Kidney (tissue), 14 donors: Measurements from ENCODE around the gene SMCO2. TPM values are rescaled to one million over a fixed set of nuclear protein-coding genes. Genes with fewer than 3 reads are reported as not detected.
"Not testable (repeated sequence)": the region's sequence is repeated elsewhere in the genome, so short reads cannot be mapped to it uniquely, and the experiment has no call there.

Experiments
- DNase-seq, 5 donors: peaks; one replicate each; pipeline ENCODE4 v3.0.0-alpha.2; 2013 to 2020
- FAIRE-seq: peaks from 2 replicates; lab custom pipeline; 2012; peaks lifted over from hg19 to GRCh38; lab: Jason Lieb, UNC
- H3K27ac ChIP-seq, 2 donors: one replicate each; pipeline ENCODE4 v1.7.0; 2013; ENCODE audit warnings: low read depth in 2 of 2, low read length in 2 of 2, inconsistent platforms in 1 of 2
- H3K27me3 ChIP-seq: one replicate; pipeline ENCODE4 v1.7.1; 2013; ENCODE audit warnings: low read length, inconsistent platforms; ENCODE audit not compliant: control insufficient read depth, insufficient read depth
- H3K36me3 ChIP-seq, 3 donors: one replicate each; pipeline versions ENCODE4 v1.7.0 to v1.7.1; 2013; ENCODE audit warnings: low read length in 3 of 3, control low read depth in 1 of 3, inconsistent platforms in 1 of 3; ENCODE audit not compliant: insufficient read depth in 3 of 3, control insufficient read depth in 2 of 3
- H3K4me1 ChIP-seq, 3 donors: one replicate each; pipeline versions ENCODE4 v1.7.0 to v1.7.1; 2013; ENCODE audit warnings: low read length in 3 of 3, inconsistent platforms in 1 of 3, low read depth in 1 of 3; ENCODE audit not compliant: control insufficient read depth in 2 of 3, insufficient read depth in 2 of 3
- H3K4me3 ChIP-seq, 3 donors: one replicate each; pipeline versions ENCODE4 v1.7.0 to v1.8.1; 2013; ENCODE audit warnings: low read length in 3 of 3, control low read depth in 1 of 3, inconsistent platforms in 1 of 3
- H3K9ac ChIP-seq, 3 donors: one replicate each; pipeline versions ENCODE4 v1.7.0 to v1.7.1; 2013; ENCODE audit warnings: low read length in 3 of 3, control low read depth in 1 of 3, inconsistent platforms in 1 of 3
- H3K9me3 ChIP-seq, 3 donors: one replicate each; pipeline versions ENCODE4 v1.7.0 to v1.7.1; 2013; ENCODE audit warnings: low read length in 3 of 3, control low read depth in 1 of 3, inconsistent platforms in 1 of 3; ENCODE audit not compliant: control insufficient read depth in 2 of 3, insufficient read depth in 1 of 3
- CTCF ChIP-seq: IDR thresholded peaks from 3 replicates; pipeline ENCODE4 v1.5.1; 2012; ENCODE audit warnings: mild to moderate bottlenecking, moderate library complexity, borderline replicate concordance; ENCODE audit not compliant: insufficient read depth; ENCODE audit errors: extremely low read depth
- intact Hi-C: fragments of 100-400 bp; cut with DNase I; formaldehyde crosslinking; loops from one replicate; pipeline ENCODE4 v1.11.1; 2022
- polyA plus RNA-seq: library from polyadenylated mRNA; stranded (reverse); fragments of 350-450 nt; fragmentation: Illumina TruSeq; extraction: RNeasy Lipid Tissue Mini Kit (QIAGEN cat#74804); gene quantifications from one replicate; pipeline ENCODE4 v1.2.3, GENCODE V29; 2014; ENCODE audit warnings: low read depth, low replicate concordance; ENCODE audit not compliant: insufficient read depth
- total RNA-seq: library from RNA; stranded (reverse); fragmentation: NEBNext Ultra II Directional; extraction: Animal tissue kit (Norgen Biotek cat#: 25700); gene quantifications from one replicate; pipeline ENCODE4 v1.2.1, GENCODE V29; 2021
- donor health status: control.
- donor health status: control.
- donor health status: control.
- donor health status: control.
- donor health status: control.
- donor health status: DM: yes; HTN: yes; CAD: no.
- donor health status: Normal renal cell carcinoma (clear cell type).

The SMCO2 gene
- total and polyA plus RNA-seq, 2 donors from 2014 or later = 0.38 TPM; not detected in 1

GRCh38 chr12:27539191-27539631, 92.7 kb downstream of the SMCO2 start:
- Histone ChIP-seq H3K36me3 (no peaks in the 10 kb centered on the region), H3K9ac (no peak overlapping the region), H3K27ac (no peak overlapping the region), H3K4me3 (no peak overlapping the region), H3K4me1 (peaks cover 2 to 14% (median 4%) of the 10 kb centered on the region in 3 donors), H3K27me3 (no peaks in the 10 kb centered on the region), H3K9me3 (no peaks in the 10 kb centered on the region)
- no peak for FAIRE-seq
- TF ChIP-seq CTCF = no peak
- intact Hi-C loops = no loop called here
- no peak for DNase-seq

- Histone ChIP-seq H3K4me3 (no peak overlapping the region), H3K9ac (no peak overlapping the region), H3K4me1 (peaks cover 2 to 9% (median 6%) of the 10 kb centered on the region in 3 donors), H3K9me3 (no peaks in the 10 kb centered on the region), H3K27me3 (no peaks in the 10 kb centered on the region), H3K36me3 (no peaks in the 10 kb centered on the region), H3K27ac (no peak overlapping the region)
- DNase-seq = no peak
- TF ChIP-seq CTCF = no peak
- intact Hi-C loops = no loop called here
- no peak for FAIRE-seq
Observed at GRCh38 chr12:27541031-27541719, 94.6 kb downstream of the SMCO2 start.

GRCh38 chr12:27542628-27543027, 96.1 kb downstream of the SMCO2 start:
- Histone ChIP-seq H3K4me1 (peaks cover 2 to 9% (median 6%) of the 10 kb centered on the region in 3 donors), H3K27me3 (no peaks in the 10 kb centered on the region), H3K4me3 (no peak overlapping the region), H3K27ac (no peak overlapping the region), H3K9ac (no peak overlapping the region), H3K9me3 (no peaks in the 10 kb centered on the region), H3K36me3 (no peaks in the 10 kb centered on the region)
- intact Hi-C loops = no loop called here
- FAIRE-seq (no peak), DNase-seq (no peak)
- TF ChIP-seq CTCF = no peak

GRCh38 chr12:27544858-27545257, 98.3 kb downstream of the SMCO2 start:
- H3K36me3 ChIP-seq, H3K27ac ChIP-seq, intact Hi-C loops, H3K4me3 ChIP-seq, H3K27me3 ChIP-seq, H3K9me3 ChIP-seq, H3K9ac ChIP-seq, DNase-seq, FAIRE-seq: not testable (repeated sequence)
- peaks cover 5 to 12% (median 10%) of the 10 kb centered on the region in 3 donors for H3K4me1 ChIP-seq
